Measurements from ENCODE around the gene C10orf143.

GRCh38 chr10:130064783-130065182, 45.8 kb downstream of the C10orf143 start:
- TF ChIP-seq CTCF (IDR thresholded peaks at IDR 0.05) (no peak), NFE2L2 (conservative IDR thresholded peaks at IDR 0.05; ENCODE audit: low read length) (no peak), EHMT2 (IDR thresholded peaks at IDR 0.05; ENCODE audit: low read depth) (no peak), RAD21 (conservative IDR thresholded peaks at IDR 0.05 in 1 of 2, IDR thresholded peaks at IDR 0.05 in 1 of 2) (no peak), EP300 (IDR thresholded peaks at IDR 0.05) (no peak), POLR2A (IDR thresholded peaks at IDR 0.05; ENCODE audit: low read length) (no peak), HOXB5 (CRISPR knock-in tag; IDR thresholded peaks at IDR 0.05) (no peak), BHLHE40 (IDR thresholded peaks at IDR 0.05; ENCODE audit: low read depth, low read length) (no peak), RCOR1 (IDR thresholded peaks at IDR 0.05; ENCODE audit: low read depth, low read length) (no peak), CEBPB (IDR thresholded peaks at IDR 0.05) (no peak), MAX (IDR thresholded peaks at IDR 0.05) (no peak), NR3C1 (IDR thresholded peaks at IDR 0.05) (no peak)
